ENCODE measurements around the gene RBFOX1. TPM values are rescaled to one million over a fixed set of nuclear protein-coding genes. Genes with fewer than 3 reads are reported as not detected.

The RBFOX1 gene
- total and polyA plus RNA-seq, 4 donors, result 47.4 to 169 (median 118) TPM

GRCh38 chr16:7398536-7398935 is 65.9 kb downstream of the RBFOX1 start:
- WGBS (ENCODE audit: insufficient coverage), result no CpG with 5 or more reads among the region's 4 CpGs
- H3K4me1 ChIP-seq (ENCODE audit: control insufficient read depth, insufficient read depth, low read length), result no peaks in the 10 kb centered on the region
- H3K36me3 ChIP-seq (ENCODE audit: control insufficient read depth, insufficient read depth, low read length), result no peaks in the 10 kb centered on the region
- H3K27ac ChIP-seq (ENCODE audit: low read depth, low read length), result no peak overlapping the region
- H3K4me3 ChIP-seq (ENCODE audit: low read depth, low read length), result no peak overlapping the region
- DNase-seq (ENCODE audit: low read depth in 4 of 6, low spot score in 6 of 6), result no peak
- H3K9me3 ChIP-seq (ENCODE audit: control insufficient read depth, insufficient read depth, low read length), result no peaks in the 10 kb centered on the region
- H3K27me3 ChIP-seq (ENCODE audit: control insufficient read depth, insufficient read depth, low read length), result no peaks in the 10 kb centered on the region

GRCh38 chr16:7399296-7399695 is 66.7 kb downstream of the RBFOX1 start:
- WGBS (ENCODE audit: insufficient coverage), result 100% methylated on average over 1 of the region's 7 CpGs
- Histone ChIP-seq H3K36me3 (ENCODE audit: control insufficient read depth, insufficient read depth, low read length) (no peaks in the 10 kb centered on the region), H3K27me3 (ENCODE audit: control insufficient read depth, insufficient read depth, low read length) (no peaks in the 10 kb centered on the region), H3K9me3 (ENCODE audit: control insufficient read depth, insufficient read depth, low read length) (no peaks in the 10 kb centered on the region), H3K4me3 (ENCODE audit: low read depth, low read length) (no peak overlapping the region), H3K4me1 (ENCODE audit: control insufficient read depth, insufficient read depth, low read length) (no peaks in the 10 kb centered on the region), H3K27ac (ENCODE audit: low read depth, low read length) (no peak overlapping the region)
- DNase-seq (ENCODE audit: low read depth in 4 of 6, low spot score in 6 of 6), result no peak

- Histone ChIP-seq H3K27me3 (ENCODE audit: control insufficient read depth, insufficient read depth, low read length) (no peaks in the 10 kb centered on the region), H3K27ac (ENCODE audit: low read depth, low read length) (no peak overlapping the region), H3K4me3 (ENCODE audit: low read depth, low read length) (no peak overlapping the region), H3K36me3 (ENCODE audit: control insufficient read depth, insufficient read depth, low read length) (no peaks in the 10 kb centered on the region), H3K9me3 (ENCODE audit: control insufficient read depth, insufficient read depth, low read length) (no peaks in the 10 kb centered on the region), H3K4me1 (ENCODE audit: control insufficient read depth, insufficient read depth, low read length) (peaks cover 5% of the 10 kb centered on the region)
- no peak for DNase-seq (ENCODE audit: low read depth in 4 of 6, low spot score in 6 of 6)
- no CpG with 5 or more reads among the region's 5 CpGs for WGBS (ENCODE audit: insufficient coverage)
Observed at GRCh38 chr16:7400117-7400890, 67.7 kb downstream of the RBFOX1 start.

- DNase-seq (ENCODE audit: low read depth in 4 of 6, low spot score in 6 of 6), result no peak
- Histone ChIP-seq H3K27me3 (ENCODE audit: control insufficient read depth, insufficient read depth, low read length) (no peaks in the 10 kb centered on the region), H3K36me3 (ENCODE audit: control insufficient read depth, insufficient read depth, low read length) (no peaks in the 10 kb centered on the region), H3K4me1 (ENCODE audit: control insufficient read depth, insufficient read depth, low read length) (peaks cover 11% of the 10 kb centered on the region), H3K27ac (ENCODE audit: low read depth, low read length) (no peak overlapping the region), H3K9me3 (ENCODE audit: control insufficient read depth, insufficient read depth, low read length) (no peaks in the 10 kb centered on the region), H3K4me3 (ENCODE audit: low read depth, low read length) (no peak overlapping the region)
- 73% methylated on average over 3 of the region's 5 CpGs for WGBS (ENCODE audit: insufficient coverage)
Observed at GRCh38 chr16:7404217-7404616, 71.6 kb downstream of the RBFOX1 start.

GRCh38 chr16:7405166-7405565 is 72.5 kb downstream of the RBFOX1 start:
- H3K9me3 ChIP-seq (ENCODE audit: control insufficient read depth, insufficient read depth, low read length), result no peaks in the 10 kb centered on the region
- no peaks in the 10 kb centered on the region for H3K36me3 ChIP-seq (ENCODE audit: control insufficient read depth, insufficient read depth, low read length)
- WGBS (ENCODE audit: insufficient coverage), result 36% methylated on average over 12 of the region's 16 CpGs
- H3K4me3 ChIP-seq (ENCODE audit: low read depth, low read length), result no peak overlapping the region
- peaks cover 11% of the 10 kb centered on the region for H3K4me1 ChIP-seq (ENCODE audit: control insufficient read depth, insufficient read depth, low read length)
- peak in 5 of 6 donors; percentile 48 to 97 (median 66) for DNase-seq (ENCODE audit: low read depth in 4 of 6, low spot score in 6 of 6)
- H3K27ac ChIP-seq (ENCODE audit: low read depth, low read length), result no peak overlapping the region
- H3K27me3 ChIP-seq (ENCODE audit: control insufficient read depth, insufficient read depth, low read length), result no peaks in the 10 kb centered on the region

- H3K36me3 ChIP-seq (ENCODE audit: control insufficient read depth, insufficient read depth, low read length), result no peaks in the 10 kb centered on the region
Observed at GRCh38 chr16:7408700-7409365, 76.2 kb downstream of the RBFOX1 start.

GRCh38 chr16:7419441-7419840 is 86.8 kb downstream of the RBFOX1 start:
- Histone ChIP-seq H3K9me3 (ENCODE audit: control insufficient read depth, insufficient read depth, low read length) (no peaks in the 10 kb centered on the region), H3K36me3 (ENCODE audit: control insufficient read depth, insufficient read depth, low read length) (no peaks in the 10 kb centered on the region), H3K27ac (ENCODE audit: low read depth, low read length) (no peak overlapping the region), H3K4me1 (ENCODE audit: control insufficient read depth, insufficient read depth, low read length) (peaks cover 10% of the 10 kb centered on the region), H3K27me3 (ENCODE audit: control insufficient read depth, insufficient read depth, low read length) (no peaks in the 10 kb centered on the region), H3K4me3 (ENCODE audit: low read depth, low read length) (no peak overlapping the region)
- DNase-seq (ENCODE audit: low read depth in 4 of 6, low spot score in 6 of 6), result peak in 1 of 6 donors; percentile 59
- 21% methylated on average over 9 of the region's 9 CpGs for WGBS (ENCODE audit: insufficient coverage)

More at GRCh38 chr16:7408700-7409365, 76.2 kb downstream of the RBFOX1 start:
- peak in 2 of 6 donors; percentile 30 to 64 for DNase-seq (ENCODE audit: low read depth in 4 of 6, low spot score in 6 of 6)
- peaks cover 11% of the 10 kb centered on the region for H3K4me1 ChIP-seq (ENCODE audit: control insufficient read depth, insufficient read depth, low read length)
- no peak overlapping the region for H3K4me3 ChIP-seq (ENCODE audit: low read depth, low read length)
- no peaks in the 10 kb centered on the region for H3K9me3 ChIP-seq (ENCODE audit: control insufficient read depth, insufficient read depth, low read length)
- WGBS (ENCODE audit: insufficient coverage), result 48% methylated on average over 9 of the region's 13 CpGs
- no peak overlapping the region for H3K27ac ChIP-seq (ENCODE audit: low read depth, low read length)
- no peaks in the 10 kb centered on the region for H3K27me3 ChIP-seq (ENCODE audit: control insufficient read depth, insufficient read depth, low read length)

GRCh38 chr16:7420079-7420478 is 87.4 kb downstream of the RBFOX1 start:
- Histone ChIP-seq H3K27ac (ENCODE audit: low read depth, low read length) (no peak overlapping the region), H3K36me3 (ENCODE audit: control insufficient read depth, insufficient read depth, low read length) (no peaks in the 10 kb centered on the region), H3K27me3 (ENCODE audit: control insufficient read depth, insufficient read depth, low read length) (no peaks in the 10 kb centered on the region), H3K4me1 (ENCODE audit: control insufficient read depth, insufficient read depth, low read length) (peaks cover 10% of the 10 kb centered on the region), H3K9me3 (ENCODE audit: control insufficient read depth, insufficient read depth, low read length) (no peaks in the 10 kb centered on the region), H3K4me3 (ENCODE audit: low read depth, low read length) (no peak overlapping the region)
- peak in 1 of 6 donors; percentile 85 for DNase-seq (ENCODE audit: low read depth in 4 of 6, low spot score in 6 of 6)
- no CpG with 5 or more reads among the region's 6 CpGs for WGBS (ENCODE audit: insufficient coverage)

GRCh38 chr16:7420843-7421242 is 88.2 kb downstream of the RBFOX1 start:
- H3K4me3 ChIP-seq (ENCODE audit: low read depth, low read length), result no peak overlapping the region
- peaks cover 10% of the 10 kb centered on the region for H3K4me1 ChIP-seq (ENCODE audit: control insufficient read depth, insufficient read depth, low read length)
- H3K9me3 ChIP-seq (ENCODE audit: control insufficient read depth, insufficient read depth, low read length), result no peaks in the 10 kb centered on the region
- no peaks in the 10 kb centered on the region for H3K27me3 ChIP-seq (ENCODE audit: control insufficient read depth, insufficient read depth, low read length)
- 86% methylated on average over 1 of the region's 6 CpGs for WGBS (ENCODE audit: insufficient coverage)
- no peak for DNase-seq (ENCODE audit: low read depth in 4 of 6, low spot score in 6 of 6)
- no peaks in the 10 kb centered on the region for H3K36me3 ChIP-seq (ENCODE audit: control insufficient read depth, insufficient read depth, low read length)
- no peak overlapping the region for H3K27ac ChIP-seq (ENCODE audit: low read depth, low read length)

GRCh38 chr16:7421578-7421977 is 88.9 kb downstream of the RBFOX1 start:
- Histone ChIP-seq H3K4me1 (ENCODE audit: control insufficient read depth, insufficient read depth, low read length) (peaks cover 10% of the 10 kb centered on the region), H3K27me3 (ENCODE audit: control insufficient read depth, insufficient read depth, low read length) (no peaks in the 10 kb centered on the region), H3K36me3 (ENCODE audit: control insufficient read depth, insufficient read depth, low read length) (no peaks in the 10 kb centered on the region), H3K27ac (ENCODE audit: low read depth, low read length) (no peak overlapping the region), H3K4me3 (ENCODE audit: low read depth, low read length) (no peak overlapping the region), H3K9me3 (ENCODE audit: control insufficient read depth, insufficient read depth, low read length) (no peaks in the 10 kb centered on the region)
- peak in 1 of 6 donors; percentile 42 for DNase-seq (ENCODE audit: low read depth in 4 of 6, low spot score in 6 of 6)
- 92% methylated on average over 1 of the region's 5 CpGs for WGBS (ENCODE audit: insufficient coverage)
